Measurements from ENCODE around the gene BACH2. TPM values are rescaled to one million over a fixed set of nuclear protein-coding genes. Genes with fewer than 3 reads are reported as not detected.

Gene BACH2
- polyA plus RNA-seq, 1 donor from 2014 or later = 45.5 TPM

- H3K4me3 ChIP-seq (ENCODE audit: low read length) = no peak overlapping the region
- H3F3A ChIP-seq (ENCODE audit: insufficient read depth, low read length, poor library complexity, severe bottlenecking) = no peaks in the 10 kb centered on the region
- no peaks in the 10 kb centered on the region for H3K36me3 ChIP-seq (ENCODE audit: insufficient read depth, low read length)
- no peak overlapping the region for H2AFZ ChIP-seq (ENCODE audit: low read depth, low read length)
- peaks cover 9% of the 10 kb centered on the region for H3K79me2 ChIP-seq (replicated peaks; ENCODE audit: insufficient read depth, low read length)
- TF ChIP-seq EP300 (conservative IDR thresholded peaks at IDR 0.05; ENCODE audit: poor library complexity, severe bottlenecking) (no peak), CTCF (IDR thresholded peaks at IDR 0.05; ENCODE audit: poor library complexity, severe bottlenecking) (no peak), RAD21 (conservative IDR thresholded peaks at IDR 0.05) (no peak), EZH2 (IDR thresholded peaks at IDR 0.05; ENCODE audit: borderline replicate concordance, insufficient read depth, low read length, poor library complexity, severe bottlenecking) (no peak), POLR2AphosphoS5 (IDR thresholded peaks at IDR 0.05) (no peak), SMC3 (conservative IDR thresholded peaks at IDR 0.05; ENCODE audit: poor library complexity) (no peak), TAF1 (IDR thresholded peaks at IDR 0.05; ENCODE audit: low read depth) (no peak), REST (IDR thresholded peaks at IDR 0.05; ENCODE audit: borderline replicate concordance) (no peak), MXI1 (conservative IDR thresholded peaks at IDR 0.05; ENCODE audit: poor library complexity, severe bottlenecking) (no peak)
- H3K27me3 ChIP-seq (ENCODE audit: insufficient read depth, low read depth, low read length) = no peaks in the 10 kb centered on the region
- no peaks in the 10 kb centered on the region for H3K9me2 ChIP-seq (ENCODE audit: insufficient read depth, low read length)
- no peaks in the 10 kb centered on the region for H3K9me3 ChIP-seq (ENCODE audit: low read length)
- no peak overlapping the region for H3K9ac ChIP-seq (ENCODE audit: low read length)
- no peak overlapping the region for H3K4me2 ChIP-seq (ENCODE audit: low read length)
- H4K20me1 ChIP-seq (ENCODE audit: insufficient read depth) = no peaks in the 10 kb centered on the region
- H3K27ac ChIP-seq (ENCODE audit: low read length) = no peak overlapping the region
Observed at GRCh38 chr6:90231308-90231707, 65.3 kb downstream of the BACH2 start.

- H3K27ac ChIP-seq (ENCODE audit: low read length) = peak overlapping the region; percentile 3
- H3K4me2 ChIP-seq (ENCODE audit: low read length) = no peak overlapping the region
- H3K27me3 ChIP-seq (ENCODE audit: insufficient read depth, low read depth, low read length) = no peaks in the 10 kb centered on the region
- no peaks in the 10 kb centered on the region for H3K9me2 ChIP-seq (ENCODE audit: insufficient read depth, low read length)
- no peaks in the 10 kb centered on the region for H4K20me1 ChIP-seq (ENCODE audit: insufficient read depth)
- H3K36me3 ChIP-seq (ENCODE audit: insufficient read depth, low read length) = no peaks in the 10 kb centered on the region
- no peak overlapping the region for H3K9ac ChIP-seq (ENCODE audit: low read length)
- peak overlapping the region; percentile 3 for H3K4me3 ChIP-seq (ENCODE audit: low read length)
- peaks cover 3% of the 10 kb centered on the region for H3K79me2 ChIP-seq (replicated peaks; ENCODE audit: insufficient read depth, low read length)
- H2AFZ ChIP-seq (ENCODE audit: low read depth, low read length) = no peak overlapping the region
- H3F3A ChIP-seq (ENCODE audit: insufficient read depth, low read length, poor library complexity, severe bottlenecking) = no peaks in the 10 kb centered on the region
- TF ChIP-seq EZH2 (IDR thresholded peaks at IDR 0.05; ENCODE audit: borderline replicate concordance, insufficient read depth, low read length, poor library complexity, severe bottlenecking) (no peak), REST (IDR thresholded peaks at IDR 0.05; ENCODE audit: borderline replicate concordance) (no peak), SMC3 (conservative IDR thresholded peaks at IDR 0.05; ENCODE audit: poor library complexity) (no peak), POLR2AphosphoS5 (IDR thresholded peaks at IDR 0.05) (no peak), MXI1 (conservative IDR thresholded peaks at IDR 0.05; ENCODE audit: poor library complexity, severe bottlenecking) (no peak), CTCF (IDR thresholded peaks at IDR 0.05; ENCODE audit: poor library complexity, severe bottlenecking) (no peak), RAD21 (conservative IDR thresholded peaks at IDR 0.05) (no peak)
- no peaks in the 10 kb centered on the region for H3K9me3 ChIP-seq (ENCODE audit: low read length)
Observed at GRCh38 chr6:90230548-90231215, 66.0 kb downstream of the BACH2 start.
